Middle frontal gyrus (tissue), 1 donor: ENCODE data around the gene TIGD1.
A peak's percentile ranks its signal among the peaks of the same experiment; 100 is the strongest.

Experiments used
- DNase-seq: peaks from one replicate; pipeline ENCODE4 v3.0.0-alpha.2; 2015; ENCODE audit warnings: low spot score; ENCODE audit errors: extremely low spot score

The TIGD1 gene

GRCh38 chr2:232550354-232551249, at the start of gene TIGD1, which contains the start of gene EIF4E2:
Gene TIGD1, minus strand, starts transcription at chr2:232550557. Its CDS starts 675 bp downstream, at chr2:232549882.
Gene EIF4E2, plus strand, starts transcription at chr2:232550689. Its CDS starts 36 bp downstream, at chr2:232550725.
- peak; percentile 90 for DNase-seq

- DNase-seq = no peak
These were observed 47.9 kb upstream of the TIGD1 start for GRCh38 chr2:232598293-232598692.

GRCh38 chr2:232597362-232598079, 47.2 kb upstream of the TIGD1 start:
- no peak for DNase-seq

GRCh38 chr2:232593982-232594381, 43.6 kb upstream of the TIGD1 start:
- no peak for DNase-seq

- DNase-seq = no peak
These were observed 42.5 kb upstream of the TIGD1 start for GRCh38 chr2:232592772-232593395.

GRCh38 chr2:232588680-232589585, 38.6 kb upstream of the TIGD1 start:
- peak; percentile 61 for DNase-seq

- DNase-seq = no peak
These were observed 37.7 kb upstream of the TIGD1 start for GRCh38 chr2:232588031-232588430.

GRCh38 chr2:232587512-232587911, 37.2 kb upstream of the TIGD1 start:
- no peak for DNase-seq

GRCh38 chr2:232586943-232587505, 36.7 kb upstream of the TIGD1 start:
- DNase-seq = no peak

GRCh38 chr2:232584238-232584637, 33.9 kb upstream of the TIGD1 start:
- DNase-seq = no peak

GRCh38 chr2:232581725-232582124, 31.4 kb upstream of the TIGD1 start:
- DNase-seq = no peak

- no peak for DNase-seq
These were observed 30.3 kb upstream of the TIGD1 start for GRCh38 chr2:232580648-232580981.

GRCh38 chr2:232578626-232579025, 28.3 kb upstream of the TIGD1 start:
- DNase-seq = no peak

GRCh38 chr2:232577841-232578240, 27.5 kb upstream of the TIGD1 start:
- DNase-seq = no peak

GRCh38 chr2:232576995-232577394, 26.6 kb upstream of the TIGD1 start:
- no peak for DNase-seq

GRCh38 chr2:232575404-232575746, 25.0 kb upstream of the TIGD1 start:
- no peak for DNase-seq

GRCh38 chr2:232574674-232575403, 24.5 kb upstream of the TIGD1 start:
- no peak for DNase-seq

- no peak for DNase-seq
These were observed 23.5 kb upstream of the TIGD1 start for GRCh38 chr2:232573771-232574435.

- DNase-seq = no peak
These were observed 22.7 kb upstream of the TIGD1 start for GRCh38 chr2:232573042-232573441.
